GM13976 (cell line): ENCODE data around the gene TIAM2.

Experiments used
- DNase-seq: peaks from one replicate; pipeline ENCODE4 v3.0.0; 2012; ENCODE audit warnings: low spot score
- CTCF ChIP-seq: IDR thresholded peaks from 2 replicates; pipeline ENCODE4 v1.5.1; 2012; ENCODE audit warnings: borderline replicate concordance, mild to moderate bottlenecking; ENCODE audit not compliant: insufficient read depth; ENCODE audit errors: extremely low read depth, missing control alignments, control extremely low read depth
- in situ Hi-C: fragments of 300-500 bp; cut with MboI; formaldehyde crosslinking; loops from one replicate; pipeline ENCODE4 v1.12.0; 2022; ENCODE audit warnings: low sequenced_read_pairs, mixed read lengths, inconsistent platforms; ENCODE audit not compliant: unreplicated experiment

The TIAM2 gene

DNA sequence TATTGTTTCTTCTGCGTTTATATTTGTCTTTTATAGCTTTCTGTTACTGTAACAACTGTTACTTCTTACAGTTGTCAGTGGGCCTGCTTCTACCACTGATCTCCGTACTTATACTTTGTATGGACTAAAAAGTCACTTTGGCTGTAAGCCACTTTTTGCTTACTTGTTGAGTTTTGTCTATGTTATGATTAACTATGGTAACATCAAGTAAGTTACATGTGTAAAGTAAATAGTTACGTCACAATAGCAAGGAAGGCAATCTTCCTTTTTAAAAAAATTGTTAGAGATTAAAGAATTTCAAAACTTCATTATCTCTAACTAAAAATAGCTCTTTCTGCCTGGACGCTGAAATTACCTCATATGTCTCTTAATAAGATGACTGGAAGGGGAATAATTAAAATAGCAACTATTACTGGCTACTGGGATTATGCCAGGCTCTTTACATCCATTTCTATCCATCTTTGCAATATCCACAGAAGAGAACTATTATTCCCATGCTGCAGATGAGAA is 308.3 kb downstream of the TIAM2 start:
- DNase-seq, result no peak
- in situ Hi-C loops, result no loop called here
- TF ChIP-seq CTCF, result no peak

DNA sequence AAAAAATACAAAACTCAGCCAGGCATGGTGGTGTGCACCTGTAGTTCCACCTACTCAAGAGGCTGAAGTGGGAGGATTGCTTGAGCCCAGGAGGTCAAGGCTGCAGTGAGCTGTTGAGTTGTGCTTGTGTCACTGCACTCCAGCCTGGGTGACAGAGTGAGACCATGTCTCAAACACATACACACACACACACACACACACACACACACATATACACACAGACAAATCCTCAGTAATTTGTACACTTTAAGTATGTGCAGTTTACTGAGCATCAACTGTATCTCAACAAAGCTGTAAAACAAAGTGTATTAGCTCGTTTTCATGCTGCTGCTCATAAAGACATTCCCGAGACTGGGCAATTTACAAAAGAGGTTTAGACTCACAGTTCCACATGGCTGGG is 311.8 kb downstream of the TIAM2 start:
- TF ChIP-seq CTCF, result no peak
- no peak for DNase-seq
- in situ Hi-C loops, result no loop called here
